HepG2 (cell line): ENCODE data around the gene SYT7. TPM values are rescaled to one million over a fixed set of nuclear protein-coding genes. Genes with fewer than 3 reads are reported as not detected.

Experiments used
- ATAC-seq: fragments of 200-7000 bp; cut with Tn5 transposase; 3 replicates; pipeline ENCODE4 v1.9.1; 2020; ENCODE audit warnings: mild to moderate bottlenecking, moderate library complexity
- BruUV-seq: library from RNA; stranded (reverse); fragments of 400-500 nt; replicated peaks from 2 replicates; lab custom pipeline; 2021; lab: Mats Ljungman, UMichigan
- CTCF ChIA-PET: fragments of 300-600 bp; formaldehyde crosslinking; extraction: SDS; loops from one replicate; lab custom pipeline; 2021; ENCODE audit warnings: low total read pairs, inconsistent platforms, low intra/inter-chr PET ratio; lab: Yijun Ruan, JAX
- POLR2A ChIA-PET: fragments of 350-600 bp; sonication (Branson Sonifier 250); formaldehyde crosslinking; loops from one replicate; lab custom pipeline; 2020; ENCODE audit warnings: antibody characterized with exemption, inconsistent platforms; lab: Yijun Ruan, JAX
- DNase-seq: peaks from one replicate; pipeline ENCODE4 v3.0.0-alpha.2; 2015; ENCODE audit warnings: low spot score
- FAIRE-seq: peaks from 3 replicates; lab custom pipeline; 2011; peaks lifted over from hg19 to GRCh38; lab: Jason Lieb, UNC
- H2AFZ ChIP-seq: one replicate; pipeline ENCODE4 v1.6.1; 2011; ENCODE audit warnings: low read length, inconsistent platforms
- H3K27ac ChIP-seq: fragments of 300-600 bp; 3 replicates; pipeline ENCODE4 v1.8.0; 2011; ENCODE audit warnings: mixed run types, mild to moderate bottlenecking, mixed read lengths, low read length, inconsistent platforms; ENCODE audit not compliant: insufficient read depth; ENCODE audit errors: extremely low read length
- H3K27me3 ChIP-seq, 2 experiments: fragments of 200-600 bp in 1 of 2; 2 replicates in 1 of 2; 3 replicates in 1 of 2; pipeline versions ENCODE4 v1.6.0 to v1.8.0; 2011; ENCODE audit warnings: low read length in 2 of 2, mild to moderate bottlenecking in 2 of 2, moderate library complexity in 2 of 2, inconsistent platforms in 1 of 2; ENCODE audit not compliant: insufficient read depth in 2 of 2, control insufficient read depth in 1 of 2
- H3K36me3 ChIP-seq, 2 experiments: fragments of 200-600 bp in 1 of 2; replicated peaks in 1 of 2; 2 replicates in 1 of 2; 3 replicates in 1 of 2; pipeline versions ENCODE4 v1.5.1 to v1.8.0; 2011; ENCODE audit warnings: low read length in 2 of 2, inconsistent platforms in 1 of 2; ENCODE audit not compliant: insufficient read depth in 2 of 2, control insufficient read depth in 1 of 2
- H3K4me1 ChIP-seq: 2 replicates; pipeline ENCODE4 v1.5.1; 2012; ENCODE audit warnings: low read length, inconsistent platforms; ENCODE audit not compliant: insufficient read depth
- H3K4me2 ChIP-seq: 2 replicates; pipeline ENCODE4 v1.6.0; 2011; ENCODE audit warnings: low read depth, low read length, inconsistent platforms
- H3K4me3 ChIP-seq, 3 experiments: fragments of 200-600 bp in 1 of 3; sonication (generic), shearing (Covaris generic) in 1 of 3; replicated peaks in 1 of 3; 2 replicates each; pipeline ENCODE4 v1.5.1; 2011 to 2016; ENCODE audit warnings: low read length in 3 of 3, inconsistent platforms in 2 of 3, low read depth in 2 of 3, mild to moderate bottlenecking in 2 of 3, control low read depth in 1 of 3, mixed read lengths in 1 of 3; ENCODE audit not compliant: insufficient read depth in 1 of 3
- H3K79me2 ChIP-seq: one replicate; pipeline ENCODE4 v1.6.1; 2011; ENCODE audit warnings: low read length, inconsistent platforms; ENCODE audit not compliant: insufficient read depth
- H3K9ac ChIP-seq: 2 replicates; pipeline ENCODE4 v1.6.0; 2011; ENCODE audit warnings: mild to moderate bottlenecking, low read depth, low read length, inconsistent platforms; ENCODE audit not compliant: insufficient read depth
- H3K9me3 ChIP-seq: 2 replicates; pipeline ENCODE4 v1.5.1; 2012; ENCODE audit warnings: mild to moderate bottlenecking, low read length
- H4K20me1 ChIP-seq: 2 replicates; pipeline ENCODE4 v1.6.0; 2011; ENCODE audit warnings: inconsistent platforms, mild to moderate bottlenecking, low read length, moderate library complexity; ENCODE audit not compliant: insufficient read depth
- BORCS8-MEF2B ChIP-seq: sonication (generic); formaldehyde crosslinking; IDR thresholded peaks from 2 replicates; pipeline ENCODE4 v1.8.0; 2022; ENCODE audit warnings: mild to moderate bottlenecking, missing genetic modification reagents
- CCAR2 ChIP-seq: fragments of 200-400 bp; formaldehyde crosslinking; optimal IDR thresholded peaks from 2 replicates; pipeline ENCODE3; 2018; ENCODE audit warnings: low read depth, mild to moderate bottlenecking, low read length, moderate library complexity
- CREB1 ChIP-seq, 2 experiments: fragments of 450-650 bp in 1 of 2; IDR thresholded peaks; 2 replicates each; pipeline ENCODE4 v1.6.1; 2016 to 2017; ENCODE audit warnings: control low read depth in 1 of 2, mild to moderate bottlenecking in 1 of 2, missing compliant biosample characterization in 1 of 2, missing genetic modification characterization in 1 of 2
- DMAP1 ChIP-seq: IDR thresholded peaks from 2 replicates; pipeline ENCODE4 v1.6.1; 2016
- ELF1 ChIP-seq: sonication (generic); formaldehyde crosslinking; IDR thresholded peaks from 2 replicates; pipeline ENCODE4 v1.4.0; 2020; ENCODE audit warnings: missing genetic modification reagents
- GABPB1 ChIP-seq: IDR thresholded peaks from 2 replicates; pipeline ENCODE4 v1.6.1; 2016; ENCODE audit warnings: mild to moderate bottlenecking, missing genetic modification reagents, moderate library complexity, missing compliant biosample characterization
- GRHL1 ChIP-seq: sonication (generic); formaldehyde crosslinking; conservative IDR thresholded peaks from 2 replicates; pipeline ENCODE4 v1.8.0; 2022; ENCODE audit warnings: missing genetic modification reagents
- HES4 ChIP-seq: sonication (generic); formaldehyde crosslinking; IDR thresholded peaks from 2 replicates; pipeline ENCODE4 v1.9.0; 2021; ENCODE audit warnings: mild to moderate bottlenecking, missing genetic modification reagents, borderline replicate concordance
- IRF9 ChIP-seq: sonication (generic); formaldehyde crosslinking; IDR thresholded peaks from 2 replicates; pipeline ENCODE4 v1.8.0; 2022; ENCODE audit warnings: missing genetic modification reagents, mild to moderate bottlenecking, borderline replicate concordance
- MAFK ChIP-seq, 2 experiments: IDR thresholded peaks in 1 of 2; conservative IDR thresholded peaks in 1 of 2; 2 replicates each; pipeline ENCODE4 v1.6.1; 2011; ENCODE audit warnings: improper control_type of control experiment in 2 of 2, low read length in 2 of 2
- MYC ChIP-seq: sonication (generic); formaldehyde crosslinking; IDR thresholded peaks from 2 replicates; pipeline ENCODE4 v1.9.0; 2021; ENCODE audit warnings: missing genetic modification reagents, borderline replicate concordance
- RFXANK ChIP-seq: IDR thresholded peaks from 2 replicates; pipeline ENCODE4 v1.6.1; 2016
- ZNF17 ChIP-seq: sonication (generic); formaldehyde crosslinking; IDR thresholded peaks from 2 replicates; pipeline ENCODE4 v1.5.0; 2020; ENCODE audit warnings: mild to moderate bottlenecking, missing genetic modification reagents
- ZNF205 ChIP-seq: IDR thresholded peaks from 2 replicates; pipeline ENCODE4 v1.6.1; 2018; ENCODE audit warnings: missing biosample characterization, missing genetic modification reagents
- ZNF232 ChIP-seq: sonication (generic); formaldehyde crosslinking; IDR thresholded peaks from 2 replicates; pipeline ENCODE4 v1.4.0; 2020; ENCODE audit warnings: missing genetic modification reagents, borderline replicate concordance
- ZNF558 ChIP-seq: sonication (generic); formaldehyde crosslinking; IDR thresholded peaks from 2 replicates; pipeline ENCODE4 v1.9.0; 2022; ENCODE audit warnings: mild to moderate bottlenecking, missing genetic modification reagents, borderline replicate concordance
- ZNF607 ChIP-seq: sonication (generic); formaldehyde crosslinking; IDR thresholded peaks from 2 replicates; pipeline ENCODE4 v1.5.1; 2020; ENCODE audit warnings: missing genetic modification reagents, mild to moderate bottlenecking, borderline replicate concordance
- ZNF790 ChIP-seq: sonication (generic); formaldehyde crosslinking; IDR thresholded peaks from 2 replicates; pipeline ENCODE4 v1.8.0; 2022; ENCODE audit warnings: missing genetic modification reagents, mild to moderate bottlenecking, borderline replicate concordance
- WGBS: methylation state at CpG from one replicate; pipeline ENCODE4 v1.1.6; 2017; ENCODE audit warnings: low lambda C conversion rate; 5-methylcytosine and 5-hydroxymethylcytosine counted together
- in situ Hi-C: cut with HindIII; loops from 2 replicates; pipeline ENCODE4 v1.10.0; 2017; ENCODE audit warnings: low pct_unique_long_range_greater_than_20kb; ENCODE audit not compliant: extremely low pct_ligation_motif_present
- intact Hi-C: fragments of 100-400 bp; cut with micrococcal nuclease; formaldehyde crosslinking; loops from one replicate; pipeline ENCODE4 v1.10.0; 2022; ENCODE audit not compliant: unreplicated experiment
- polyA plus RNA-seq, 8 experiments: library from polyadenylated mRNA; depleted of rRNA in 3 of 8; stranded (reverse) in 7 of 8; unstranded in 1 of 8; fragments of >200 nt; fragmentation: Illumina TruSeq in 4 of 8; extraction: Trizol in 4 of 8; gene quantifications; 2 replicates each; pipeline versions ENCODE4 v1.2.1 to v1.2.3, GENCODE V29; 2011 to 2016; ENCODE audit warnings: low read depth in 4 of 8, missing spikeins in 1 of 8, mixed read lengths in 1 of 8; ENCODE audit not compliant: insufficient read depth in 1 of 8
- total RNA-seq, 5 experiments: library from RNA; depleted of rRNA; stranded (reverse); fragments of >200 nt; fragmentation: Illumina TruSeq; extraction: Trizol; gene quantifications; 2 replicates each; pipeline ENCODE4 v1.2.3, GENCODE V29; 2016; ENCODE audit warnings: low read depth in 1 of 5
- TF ChIP-seq, protein P1 (sequence below): sonication (generic); formaldehyde crosslinking; IDR thresholded peaks from 2 replicates; pipeline ENCODE4 v1.8.1; 2023; ENCODE audit warnings: mild to moderate bottlenecking, moderate library complexity, missing genetic modification reagents
- TF ChIP-seq, protein P2 (sequence below): sonication (generic); formaldehyde crosslinking; conservative IDR thresholded peaks from 2 replicates; pipeline ENCODE4 v1.4.0; 2020; ENCODE audit warnings: missing genetic modification reagents

Gene SYT7
- total and polyA plus RNA-seq, 2 of the 13 experiments (the other 11 are each of a cell fraction or from before 2014, with no cell fraction given) = 1.4 to 4.4 TPM

- TF ChIP-seq IRF9 (no peak), GRHL1 (CRISPR knock-in tag) (no peak), ZNF232 (no peak), MYC (no peak), GABPB1 (CRISPR knock-in tag) (peak; percentile 65), CREB1 (IDR thresholded peaks at IDR 0.05) (no peak), CREB1 (CRISPR knock-in tag; IDR thresholded peaks at IDR 0.05) (peak; percentile 58; the same call in 1 of the 2 replicates), ELF1 (peak; percentile 39; the same call in 1 of the 2 replicates)
- TF ChIP-seq, protein P1, sequence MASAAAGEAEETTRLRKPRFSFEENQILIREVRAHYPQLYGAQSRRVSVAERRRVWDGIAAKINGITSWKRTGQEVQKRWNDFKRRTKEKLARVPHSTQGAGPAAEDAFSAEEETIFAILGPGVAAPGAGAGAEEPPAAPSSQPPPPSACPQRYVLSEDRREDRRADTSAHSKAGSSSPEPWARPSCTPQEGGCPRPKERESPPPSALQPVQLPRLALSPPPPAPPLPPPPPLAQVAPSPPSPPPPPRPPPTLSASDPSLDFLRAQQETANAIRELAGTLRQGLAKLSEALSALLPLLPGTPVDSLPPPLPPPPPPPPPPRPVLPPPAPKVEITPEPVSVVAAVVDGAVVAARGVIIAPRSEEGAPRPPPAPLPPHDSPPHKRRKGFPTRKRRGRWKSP (CRISPR knock-in tag) = no peak
Measured at GRCh38 chr11:61498767-61499341, 82.0 kb downstream of the SYT7 start (continued).

GRCh38 chr11:61497876-61498275 lies 83.0 kb downstream of the SYT7 start:
- FAIRE-seq = no peak
- in situ Hi-C loops = no loop called here
- no peak for TF ChIP-seq DMAP1
- TF ChIP-seq ZNF558 (CRISPR knock-in tag) = no peak
- TF ChIP-seq BORCS8-MEF2B (CRISPR knock-in tag) = no peak
- TF ChIP-seq CCAR2 = no peak
- no peak for TF ChIP-seq HES4 (CRISPR knock-in tag)
- TF ChIP-seq, protein P2, sequence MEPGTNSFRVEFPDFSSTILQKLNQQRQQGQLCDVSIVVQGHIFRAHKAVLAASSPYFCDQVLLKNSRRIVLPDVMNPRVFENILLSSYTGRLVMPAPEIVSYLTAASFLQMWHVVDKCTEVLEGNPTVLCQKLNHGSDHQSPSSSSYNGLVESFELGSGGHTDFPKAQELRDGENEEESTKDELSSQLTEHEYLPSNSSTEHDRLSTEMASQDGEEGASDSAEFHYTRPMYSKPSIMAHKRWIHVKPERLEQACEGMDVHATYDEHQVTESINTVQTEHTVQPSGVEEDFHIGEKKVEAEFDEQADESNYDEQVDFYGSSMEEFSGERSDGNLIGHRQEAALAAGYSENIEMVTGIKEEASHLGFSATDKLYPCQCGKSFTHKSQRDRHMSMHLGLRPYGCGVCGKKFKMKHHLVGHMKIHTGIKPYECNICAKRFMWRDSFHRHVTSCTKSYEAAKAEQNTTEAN = no peak
- no peak for TF ChIP-seq RFXANK (CRISPR knock-in tag)
- TF ChIP-seq ZNF790 (CRISPR knock-in tag) = no peak
- TF ChIP-seq MAFK (conservative IDR thresholded peaks at IDR 0.05 in 1 of 2, IDR thresholded peaks at IDR 0.05 in 1 of 2; ENCODE audit: low read length in 2 of 2) = no peak
- TF ChIP-seq ZNF17 = no peak
- no peak for TF ChIP-seq ZNF607 (CRISPR knock-in tag)
- TF ChIP-seq ZNF205 (CRISPR knock-in tag) = no peak

More at GRCh38 chr11:61497876-61498275, 83.0 kb downstream of the SYT7 start:
- no peak for ATAC-seq
- H3K79me2 ChIP-seq = no peaks in the 10 kb centered on the region
- intact Hi-C loops = no loop called here
- no peaks in the 10 kb centered on the region for H3K9me3 ChIP-seq
- H3K9ac ChIP-seq = no peak overlapping the region
- H3K27me3 ChIP-seq = peaks cover 3 to 5% of the 10 kb centered on the region in 2 experiments; a peak in 2 of 5 replicates
- no peak overlapping the region for H2AFZ ChIP-seq
- H3K4me3 ChIP-seq = no peak overlapping the region
- no peak overlapping the region for H3K27ac ChIP-seq
- no TSS peak for BruUV-seq
- no peak overlapping the region for H3K4me2 ChIP-seq
- no peaks in the 10 kb centered on the region for H4K20me1 ChIP-seq
- no peak for DNase-seq
- no peaks in the 10 kb centered on the region for H3K36me3 ChIP-seq
- H3K4me1 ChIP-seq = peaks cover 25% of the 10 kb centered on the region
- 70% methylated on average over 5 of the region's 9 CpGs for WGBS
- POLR2A ChIA-PET = interaction anchor here (1.4 kb wide), 1 partner anchor 9 kb away, joined by 4 read pairs; no protein-coding TSS in a partner anchor
- CTCF ChIA-PET = no interaction called here
